ENCODE data around the gene PAQR3. TPM values are rescaled to one million over a fixed set of nuclear protein-coding genes. Genes with fewer than 3 reads are reported as not detected.

PAQR3 gene
- total and polyA plus RNA-seq, 2 experiments from 2014 or later = 15.9 to 36.3 TPM

DNA sequence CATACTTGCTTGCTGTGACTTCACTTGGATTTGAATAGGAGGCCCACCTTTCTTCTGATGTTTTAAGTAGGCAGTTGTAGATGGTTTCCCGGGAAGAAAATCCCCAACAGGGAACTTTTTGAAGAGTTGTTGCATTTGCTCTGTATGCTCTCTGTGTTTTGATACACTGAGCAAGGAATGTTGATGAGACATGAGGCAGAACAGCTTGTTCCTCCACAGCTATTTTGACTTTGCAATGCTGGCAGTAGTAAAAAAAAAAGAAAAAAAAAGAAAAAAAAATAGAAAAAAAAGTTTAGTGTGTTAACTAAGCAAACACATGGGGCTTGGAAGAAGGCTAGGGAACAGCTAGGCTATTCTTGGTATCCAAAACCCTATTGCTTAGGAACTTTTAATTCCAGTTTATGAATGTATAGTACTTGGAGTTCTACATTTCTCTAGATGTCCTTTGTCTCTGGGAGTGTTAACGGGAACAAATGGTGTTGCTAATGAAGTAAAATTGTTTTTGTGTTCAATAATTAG lies 23.4 kb upstream of the PAQR3 start:
- TF ChIP-seq, protein P1, sequence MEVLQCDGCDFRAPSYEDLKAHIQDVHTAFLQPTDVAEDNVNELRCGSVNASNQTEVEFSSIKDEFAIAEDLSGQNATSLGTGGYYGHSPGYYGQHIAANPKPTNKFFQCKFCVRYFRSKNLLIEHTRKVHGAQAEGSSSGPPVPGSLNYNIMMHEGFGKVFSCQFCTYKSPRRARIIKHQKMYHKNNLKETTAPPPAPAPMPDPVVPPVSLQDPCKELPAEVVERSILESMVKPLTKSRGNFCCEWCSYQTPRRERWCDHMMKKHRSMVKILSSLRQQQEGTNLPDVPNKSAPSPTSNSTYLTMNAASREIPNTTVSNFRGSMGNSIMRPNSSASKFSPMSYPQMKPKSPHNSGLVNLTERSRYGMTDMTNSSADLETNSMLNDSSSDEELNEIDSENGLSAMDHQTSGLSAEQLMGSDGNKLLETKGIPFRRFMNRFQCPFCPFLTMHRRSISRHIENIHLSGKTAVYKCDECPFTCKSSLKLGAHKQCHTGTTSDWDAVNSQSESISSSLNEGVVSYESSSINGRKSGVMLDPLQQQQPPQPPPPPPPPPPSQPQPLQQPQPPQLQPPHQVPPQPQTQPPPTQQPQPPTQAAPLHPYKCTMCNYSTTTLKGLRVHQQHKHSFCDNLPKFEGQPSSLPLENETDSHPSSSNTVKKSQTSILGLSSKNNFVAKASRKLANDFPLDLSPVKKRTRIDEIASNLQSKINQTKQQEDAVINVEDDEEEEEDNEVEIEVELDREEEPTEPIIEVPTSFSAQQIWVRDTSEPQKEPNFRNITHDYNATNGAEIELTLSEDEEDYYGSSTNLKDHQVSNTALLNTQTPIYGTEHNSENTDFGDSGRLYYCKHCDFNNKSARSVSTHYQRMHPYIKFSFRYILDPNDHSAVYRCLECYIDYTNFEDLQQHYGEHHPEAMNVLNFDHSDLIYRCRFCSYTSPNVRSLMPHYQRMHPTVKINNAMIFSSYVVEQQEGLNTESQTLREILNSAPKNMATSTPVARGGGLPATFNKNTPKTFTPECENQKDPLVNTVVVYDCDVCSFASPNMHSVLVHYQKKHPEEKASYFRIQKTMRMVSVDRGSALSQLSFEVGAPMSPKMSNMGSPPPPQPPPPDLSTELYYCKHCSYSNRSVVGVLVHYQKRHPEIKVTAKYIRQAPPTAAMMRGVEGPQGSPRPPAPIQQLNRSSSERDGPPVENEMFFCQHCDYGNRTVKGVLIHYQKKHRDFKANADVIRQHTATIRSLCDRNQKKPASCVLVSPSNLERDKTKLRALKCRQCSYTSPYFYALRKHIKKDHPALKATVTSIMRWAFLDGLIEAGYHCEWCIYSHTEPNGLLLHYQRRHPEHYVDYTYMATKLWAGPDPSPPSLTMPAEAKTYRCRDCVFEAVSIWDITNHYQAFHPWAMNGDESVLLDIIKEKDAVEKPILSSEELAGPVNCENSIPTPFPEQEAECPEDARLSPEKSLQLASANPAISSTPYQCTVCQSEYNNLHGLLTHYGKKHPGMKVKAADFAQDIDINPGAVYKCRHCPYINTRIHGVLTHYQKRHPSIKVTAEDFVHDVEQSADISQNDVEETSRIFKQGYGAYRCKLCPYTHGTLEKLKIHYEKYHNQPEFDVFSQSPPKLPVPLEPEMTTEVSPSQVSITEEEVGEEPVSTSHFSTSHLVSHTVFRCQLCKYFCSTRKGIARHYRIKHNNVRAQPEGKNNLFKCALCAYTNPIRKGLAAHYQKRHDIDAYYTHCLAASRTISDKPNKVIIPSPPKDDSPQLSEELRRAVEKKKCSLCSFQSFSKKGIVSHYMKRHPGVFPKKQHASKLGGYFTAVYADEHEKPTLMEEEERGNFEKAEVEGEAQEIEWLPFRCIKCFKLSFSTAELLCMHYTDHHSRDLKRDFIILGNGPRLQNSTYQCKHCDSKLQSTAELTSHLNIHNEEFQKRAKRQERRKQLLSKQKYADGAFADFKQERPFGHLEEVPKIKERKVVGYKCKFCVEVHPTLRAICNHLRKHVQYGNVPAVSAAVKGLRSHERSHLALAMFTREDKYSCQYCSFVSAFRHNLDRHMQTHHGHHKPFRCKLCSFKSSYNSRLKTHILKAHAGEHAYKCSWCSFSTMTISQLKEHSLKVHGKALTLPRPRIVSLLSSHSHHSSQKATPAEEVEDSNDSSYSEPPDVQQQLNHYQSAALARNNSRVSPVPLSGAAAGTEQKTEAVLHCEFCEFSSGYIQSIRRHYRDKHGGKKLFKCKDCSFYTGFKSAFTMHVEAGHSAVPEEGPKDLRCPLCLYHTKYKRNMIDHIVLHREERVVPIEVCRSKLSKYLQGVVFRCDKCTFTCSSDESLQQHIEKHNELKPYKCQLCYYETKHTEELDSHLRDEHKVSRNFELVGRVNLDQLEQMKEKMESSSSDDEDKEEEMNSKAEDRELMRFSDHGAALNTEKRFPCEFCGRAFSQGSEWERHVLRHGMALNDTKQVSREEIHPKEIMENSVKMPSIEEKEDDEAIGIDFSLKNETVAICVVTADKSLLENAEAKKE (CRISPR knock-in tag; IDR thresholded peaks at IDR 0.05) = no peak
- TF ChIP-seq, protein P2, sequence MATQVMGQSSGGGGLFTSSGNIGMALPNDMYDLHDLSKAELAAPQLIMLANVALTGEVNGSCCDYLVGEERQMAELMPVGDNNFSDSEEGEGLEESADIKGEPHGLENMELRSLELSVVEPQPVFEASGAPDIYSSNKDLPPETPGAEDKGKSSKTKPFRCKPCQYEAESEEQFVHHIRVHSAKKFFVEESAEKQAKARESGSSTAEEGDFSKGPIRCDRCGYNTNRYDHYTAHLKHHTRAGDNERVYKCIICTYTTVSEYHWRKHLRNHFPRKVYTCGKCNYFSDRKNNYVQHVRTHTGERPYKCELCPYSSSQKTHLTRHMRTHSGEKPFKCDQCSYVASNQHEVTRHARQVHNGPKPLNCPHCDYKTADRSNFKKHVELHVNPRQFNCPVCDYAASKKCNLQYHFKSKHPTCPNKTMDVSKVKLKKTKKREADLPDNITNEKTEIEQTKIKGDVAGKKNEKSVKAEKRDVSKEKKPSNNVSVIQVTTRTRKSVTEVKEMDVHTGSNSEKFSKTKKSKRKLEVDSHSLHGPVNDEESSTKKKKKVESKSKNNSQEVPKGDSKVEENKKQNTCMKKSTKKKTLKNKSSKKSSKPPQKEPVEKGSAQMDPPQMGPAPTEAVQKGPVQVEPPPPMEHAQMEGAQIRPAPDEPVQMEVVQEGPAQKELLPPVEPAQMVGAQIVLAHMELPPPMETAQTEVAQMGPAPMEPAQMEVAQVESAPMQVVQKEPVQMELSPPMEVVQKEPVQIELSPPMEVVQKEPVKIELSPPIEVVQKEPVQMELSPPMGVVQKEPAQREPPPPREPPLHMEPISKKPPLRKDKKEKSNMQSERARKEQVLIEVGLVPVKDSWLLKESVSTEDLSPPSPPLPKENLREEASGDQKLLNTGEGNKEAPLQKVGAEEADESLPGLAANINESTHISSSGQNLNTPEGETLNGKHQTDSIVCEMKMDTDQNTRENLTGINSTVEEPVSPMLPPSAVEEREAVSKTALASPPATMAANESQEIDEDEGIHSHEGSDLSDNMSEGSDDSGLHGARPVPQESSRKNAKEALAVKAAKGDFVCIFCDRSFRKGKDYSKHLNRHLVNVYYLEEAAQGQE (IDR thresholded peaks at IDR 0.05; ENCODE audit: unreplicated experiment) = no peak
- TF ChIP-seq JUNB (IDR thresholded peaks at IDR 0.05; ENCODE audit: unreplicated experiment) = no peak
- TF ChIP-seq ZNF114 (CRISPR knock-in tag; IDR thresholded peaks at IDR 0.05) = no peak
- no peak for TF ChIP-seq NANOG (IDR thresholded peaks at IDR 0.05; ENCODE audit: borderline replicate concordance)
- no peak for TF ChIP-seq STAT1 (IDR thresholded peaks at IDR 0.05; ENCODE audit: unreplicated experiment)
- TF ChIP-seq, protein P3, sequence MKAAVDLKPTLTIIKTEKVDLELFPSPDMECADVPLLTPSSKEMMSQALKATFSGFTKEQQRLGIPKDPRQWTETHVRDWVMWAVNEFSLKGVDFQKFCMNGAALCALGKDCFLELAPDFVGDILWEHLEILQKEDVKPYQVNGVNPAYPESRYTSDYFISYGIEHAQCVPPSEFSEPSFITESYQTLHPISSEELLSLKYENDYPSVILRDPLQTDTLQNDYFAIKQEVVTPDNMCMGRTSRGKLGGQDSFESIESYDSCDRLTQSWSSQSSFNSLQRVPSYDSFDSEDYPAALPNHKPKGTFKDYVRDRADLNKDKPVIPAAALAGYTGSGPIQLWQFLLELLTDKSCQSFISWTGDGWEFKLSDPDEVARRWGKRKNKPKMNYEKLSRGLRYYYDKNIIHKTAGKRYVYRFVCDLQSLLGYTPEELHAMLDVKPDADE (IDR thresholded peaks at IDR 0.05) = no peak
- TF ChIP-seq, protein P4, sequence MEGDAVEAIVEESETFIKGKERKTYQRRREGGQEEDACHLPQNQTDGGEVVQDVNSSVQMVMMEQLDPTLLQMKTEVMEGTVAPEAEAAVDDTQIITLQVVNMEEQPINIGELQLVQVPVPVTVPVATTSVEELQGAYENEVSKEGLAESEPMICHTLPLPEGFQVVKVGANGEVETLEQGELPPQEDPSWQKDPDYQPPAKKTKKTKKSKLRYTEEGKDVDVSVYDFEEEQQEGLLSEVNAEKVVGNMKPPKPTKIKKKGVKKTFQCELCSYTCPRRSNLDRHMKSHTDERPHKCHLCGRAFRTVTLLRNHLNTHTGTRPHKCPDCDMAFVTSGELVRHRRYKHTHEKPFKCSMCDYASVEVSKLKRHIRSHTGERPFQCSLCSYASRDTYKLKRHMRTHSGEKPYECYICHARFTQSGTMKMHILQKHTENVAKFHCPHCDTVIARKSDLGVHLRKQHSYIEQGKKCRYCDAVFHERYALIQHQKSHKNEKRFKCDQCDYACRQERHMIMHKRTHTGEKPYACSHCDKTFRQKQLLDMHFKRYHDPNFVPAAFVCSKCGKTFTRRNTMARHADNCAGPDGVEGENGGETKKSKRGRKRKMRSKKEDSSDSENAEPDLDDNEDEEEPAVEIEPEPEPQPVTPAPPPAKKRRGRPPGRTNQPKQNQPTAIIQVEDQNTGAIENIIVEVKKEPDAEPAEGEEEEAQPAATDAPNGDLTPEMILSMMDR (conservative IDR thresholded peaks at IDR 0.05; ENCODE audit: low read depth in 2 of 2) = no peak
- TF ChIP-seq POLR2AphosphoS5 (IDR thresholded peaks at IDR 0.05; ENCODE audit: low read depth) = no peak
- TF ChIP-seq EZH2 (IDR thresholded peaks at IDR 0.05; ENCODE audit: low read depth, unreplicated experiment) = no peak
- no peak for TF ChIP-seq EZH2phosphoT487 (IDR thresholded peaks at IDR 0.05; ENCODE audit: unreplicated experiment)
- no peak for TF ChIP-seq ZNF331 (CRISPR knock-in tag; IDR thresholded peaks at IDR 0.05; ENCODE audit: low read depth)
- H3K79me2 ChIP-seq (replicated peaks; ENCODE audit: insufficient read depth) = no peaks in the 10 kb centered on the region
- no peaks in the 10 kb centered on the region; the same call in 1 of the 2 replicates for H3K9me2 ChIP-seq (ENCODE audit: insufficient read depth)
- Mint-ChIP-seq H3K36me3 (ENCODE audit: low read depth) (no peaks in the 10 kb centered on the region), H3K27me3 (ENCODE audit: insufficient read depth, low read depth, poor library complexity) (no peaks in the 10 kb centered on the region), H3K4me3 (no peak overlapping the region), H3K4me1 (no peaks in the 10 kb centered on the region; the same call in 2 of the 3 replicates), H3K27ac (no peak overlapping the region), H3K9me3 (no peaks in the 10 kb centered on the region)
- no peaks in the 10 kb centered on the region for H3K36me3 ChIP-seq (ENCODE audit: insufficient read depth)
- H3K27ac ChIP-seq (ENCODE audit: low read depth) = no peak overlapping the region
- no peak overlapping the region for H3K4me3 ChIP-seq
- no peaks in the 10 kb centered on the region for H3F3A ChIP-seq (replicated peaks; ENCODE audit: low read depth)
- no peak overlapping the region for H2AFZ ChIP-seq
- ATAC-seq = no peak
- no peaks in the 10 kb centered on the region for H4K20me1 ChIP-seq (replicated peaks; ENCODE audit: insufficient read depth)
- no peaks in the 10 kb centered on the region for H3K4me1 ChIP-seq (ENCODE audit: insufficient read depth)
- H3K4me2 ChIP-seq = no peak overlapping the region
- no peak for DNase-seq (ENCODE audit: low spot score)
- no peaks in the 10 kb centered on the region for H3K27me3 ChIP-seq (ENCODE audit: insufficient read depth)

Data from GM23338 (cell line).